Colon (tissue), 2 donors: Measurements from ENCODE around the gene DUSP18.
"Not testable (repeated sequence)": the region's sequence is repeated elsewhere in the genome, so short reads cannot be mapped to it uniquely, and the experiment has no call there.

Experiments
- FAIRE-seq: peaks from 2 replicates; lab custom pipeline; 2012; peaks lifted over from hg19 to GRCh38; lab: Jason Lieb, UNC
- donor health status: control.
- donor health status: control.

The DUSP18 gene

DNA sequence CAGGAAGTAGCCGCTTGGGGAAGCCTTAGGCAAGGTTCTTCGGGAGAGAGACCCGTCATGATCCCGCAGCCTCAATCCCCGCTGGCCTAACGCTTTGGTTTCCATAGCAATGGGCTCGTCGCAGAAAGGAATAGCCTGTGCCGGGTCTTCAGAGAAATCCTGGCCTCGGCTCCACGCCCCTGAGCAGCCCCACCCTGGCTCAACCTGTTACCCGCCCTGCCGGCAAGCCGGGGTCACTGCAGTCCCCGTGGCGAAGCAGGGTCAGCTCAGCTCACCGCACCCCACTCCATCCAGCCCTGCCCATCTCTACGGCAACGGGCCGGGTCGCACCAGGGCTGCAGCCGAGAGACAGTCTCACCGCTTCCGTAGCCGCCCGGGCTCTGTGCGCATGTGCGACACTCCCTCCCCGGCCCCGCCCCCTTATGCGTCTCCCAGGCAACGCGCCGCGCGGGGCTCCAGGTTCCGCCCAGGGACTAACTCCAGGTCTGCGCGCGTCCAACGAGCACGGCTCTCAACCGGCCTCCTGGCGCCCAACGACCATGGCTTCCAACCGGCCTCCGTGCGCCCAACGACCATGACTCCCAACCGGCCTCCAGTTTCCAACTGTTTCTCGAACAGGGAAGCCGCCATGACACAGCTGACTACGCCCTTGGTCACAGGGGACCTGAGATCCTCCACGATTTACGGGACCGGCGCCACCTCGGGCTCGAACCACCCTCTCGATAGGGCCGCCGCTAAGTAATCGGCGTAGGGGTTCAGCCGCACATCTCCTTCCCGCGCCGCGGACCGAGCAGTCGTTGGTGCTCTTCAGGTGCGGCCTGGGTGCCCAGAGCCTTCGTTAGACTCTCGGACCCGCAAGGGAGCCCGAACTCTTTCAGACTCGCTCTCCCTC lies at the start of gene DUSP18:
DUSP18 (minus strand) TSS at position 382 of the 892 bp plus-strand sequence. CDS start 3,872 bp downstream, outside the sequence.
- no peak for FAIRE-seq

DNA sequence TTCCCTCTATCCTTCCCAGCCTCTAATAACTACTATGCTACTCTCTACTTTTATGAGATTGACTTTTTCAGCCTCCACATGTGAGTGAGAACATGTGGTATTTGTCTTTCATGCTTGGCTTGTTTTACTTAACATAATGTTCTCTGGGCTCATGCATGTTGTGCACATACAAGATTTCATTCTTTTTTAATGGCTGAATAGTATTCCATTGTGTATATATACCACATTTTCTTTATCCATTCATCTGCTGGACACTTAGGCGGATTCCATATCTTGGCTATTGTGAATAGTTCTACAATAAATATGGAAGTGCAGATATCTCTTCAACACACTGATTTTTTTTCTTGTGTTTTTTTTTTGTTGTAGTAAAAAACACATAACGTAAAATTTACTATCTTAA lies 46.4 kb upstream of the DUSP18 start:
- FAIRE-seq = no peak

DNA sequence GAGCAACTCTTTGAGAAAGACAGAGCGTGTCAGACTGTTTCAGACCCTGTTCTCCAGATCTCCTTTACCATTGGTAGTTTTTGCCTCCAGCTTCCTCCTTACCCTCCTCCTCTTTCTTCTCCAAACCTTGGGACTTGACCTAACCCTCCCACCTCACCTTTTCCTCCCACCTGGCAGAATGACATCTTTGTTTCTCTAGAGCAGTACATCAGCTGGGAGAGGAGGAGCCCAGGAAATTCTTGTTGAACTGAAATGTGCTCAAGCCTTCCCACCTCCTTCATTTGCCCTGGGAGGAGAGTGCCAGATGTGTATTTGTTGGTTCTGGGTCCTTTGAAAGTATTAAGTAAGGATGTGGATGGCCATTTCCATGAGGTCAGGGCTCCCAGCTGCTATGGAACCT lies 44.4 kb upstream of the DUSP18 start:
- FAIRE-seq = no peak

DNA sequence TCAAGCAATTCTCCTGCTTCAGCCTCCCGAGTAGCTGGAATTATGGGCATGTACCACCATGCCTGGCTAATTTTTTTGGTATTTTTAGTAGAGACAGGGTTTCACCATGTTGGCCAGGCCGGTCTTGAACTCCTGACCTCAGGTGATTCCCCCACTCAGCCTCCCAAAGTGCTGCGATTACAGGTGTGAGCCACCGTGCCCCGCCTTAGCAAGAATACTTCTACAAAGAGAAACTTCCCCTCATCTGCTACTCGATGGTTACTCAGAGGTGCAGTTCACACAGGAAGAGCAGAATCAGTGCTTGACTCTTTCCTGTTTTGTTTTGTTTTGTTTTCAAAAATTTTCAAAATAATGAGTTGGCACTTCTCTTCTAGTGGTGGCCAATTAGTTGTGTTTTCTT lies 42.3 kb upstream of the DUSP18 start:
- not testable (repeated sequence) for FAIRE-seq

DNA sequence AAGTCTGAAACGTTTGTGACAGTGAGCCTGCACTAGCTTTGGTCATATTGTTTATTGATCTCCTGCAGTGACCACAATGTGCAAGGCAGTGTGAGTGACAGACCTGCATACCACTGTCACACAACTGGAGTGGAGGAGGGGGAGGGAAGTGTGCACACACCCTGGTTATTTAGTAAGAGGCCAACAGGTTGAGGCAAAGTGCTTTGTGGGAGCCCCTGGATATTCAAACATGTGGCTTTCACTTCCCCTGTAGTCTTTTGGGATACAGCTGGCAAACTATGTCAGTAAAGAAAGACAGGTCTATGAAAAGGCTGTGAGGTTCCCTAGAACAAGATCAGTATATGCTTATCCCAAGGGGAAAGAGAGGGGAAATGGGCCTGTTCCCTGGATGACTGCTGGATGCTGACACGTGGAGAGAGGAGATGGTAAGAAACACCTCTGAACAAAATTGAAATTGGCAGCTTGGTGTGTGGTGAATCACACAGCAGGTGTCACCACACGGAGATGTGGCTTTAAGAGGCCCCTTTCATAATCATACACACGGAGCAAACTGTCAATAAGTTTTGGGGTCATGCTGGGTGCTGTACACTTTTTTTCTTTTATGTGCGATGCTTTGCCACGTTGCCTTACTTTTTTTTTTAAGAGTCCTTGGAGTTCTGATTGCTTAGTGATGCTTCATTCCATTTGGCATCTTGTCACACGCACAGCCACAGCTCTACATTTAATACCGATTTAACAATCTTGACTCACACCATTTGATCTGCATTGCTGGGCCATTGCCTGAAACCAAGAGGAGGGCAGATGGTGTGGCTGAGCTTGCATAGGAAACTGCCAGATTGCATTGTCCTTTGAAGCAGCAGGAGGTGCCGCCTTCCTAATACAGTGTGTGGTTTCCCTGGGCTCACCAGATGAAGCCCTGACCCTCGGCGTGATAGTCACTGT lies 38.3 kb upstream of the DUSP18 start:
- FAIRE-seq = no peak

DNA sequence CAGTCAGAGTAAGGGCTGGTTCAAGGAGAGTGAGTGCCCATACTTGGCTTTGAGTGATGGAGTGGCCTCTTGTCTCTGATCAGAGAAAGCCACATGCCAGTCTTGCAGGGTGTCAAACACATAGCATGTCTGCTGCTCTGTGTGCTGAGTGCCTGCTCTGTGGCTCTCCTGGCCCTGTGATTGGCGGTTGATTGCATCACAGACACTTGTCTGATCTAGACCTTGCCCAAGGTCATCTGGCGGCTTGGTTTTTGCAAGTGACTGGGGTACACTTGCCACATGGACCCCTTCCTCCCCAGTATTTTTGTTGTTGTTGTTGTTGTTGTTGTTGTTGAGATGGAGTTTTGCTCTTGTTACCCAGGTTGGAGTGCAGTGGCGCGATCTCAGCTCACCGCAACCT lies 37.3 kb upstream of the DUSP18 start:
- no peak for FAIRE-seq

DNA sequence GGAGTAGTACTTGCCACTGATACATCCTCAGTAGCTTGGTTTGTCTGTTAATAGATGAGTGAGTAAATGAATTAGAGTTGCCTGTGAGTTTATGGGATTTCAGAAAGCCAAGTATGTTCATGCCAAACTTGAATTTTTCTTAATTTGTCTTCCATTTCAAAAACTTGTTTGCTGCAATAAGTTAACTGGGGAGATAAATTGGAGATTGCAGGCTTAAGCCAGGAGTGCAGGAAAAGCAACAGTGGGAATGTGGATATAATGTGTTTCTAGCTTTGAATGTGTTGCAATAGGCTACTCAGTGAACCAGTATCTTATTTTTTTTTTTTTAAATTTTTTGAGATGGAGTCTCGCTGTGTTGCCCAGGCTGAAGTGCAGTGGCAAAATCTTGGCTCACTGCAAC lies 35.2 kb upstream of the DUSP18 start:
- no peak for FAIRE-seq

DNA sequence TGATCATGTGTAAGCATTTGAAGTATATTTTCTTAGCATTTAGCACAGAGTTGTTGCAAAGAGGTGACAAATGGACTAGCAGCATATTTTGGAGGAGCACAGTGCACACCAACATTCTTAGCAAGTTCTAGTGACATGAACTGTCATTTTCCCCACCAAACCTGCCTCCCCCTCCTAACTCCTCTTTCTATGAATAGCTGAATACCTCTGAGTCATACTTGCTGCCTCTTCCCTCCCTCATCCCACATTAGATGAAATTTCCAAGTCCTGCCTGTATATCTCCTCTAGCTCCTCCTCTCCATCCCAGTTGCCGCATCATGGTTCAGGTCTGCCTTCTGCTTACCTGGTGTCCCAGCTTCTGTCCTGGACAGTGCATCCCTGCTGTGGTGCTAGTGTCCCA lies 34.2 kb upstream of the DUSP18 start:
- FAIRE-seq = no peak

DNA sequence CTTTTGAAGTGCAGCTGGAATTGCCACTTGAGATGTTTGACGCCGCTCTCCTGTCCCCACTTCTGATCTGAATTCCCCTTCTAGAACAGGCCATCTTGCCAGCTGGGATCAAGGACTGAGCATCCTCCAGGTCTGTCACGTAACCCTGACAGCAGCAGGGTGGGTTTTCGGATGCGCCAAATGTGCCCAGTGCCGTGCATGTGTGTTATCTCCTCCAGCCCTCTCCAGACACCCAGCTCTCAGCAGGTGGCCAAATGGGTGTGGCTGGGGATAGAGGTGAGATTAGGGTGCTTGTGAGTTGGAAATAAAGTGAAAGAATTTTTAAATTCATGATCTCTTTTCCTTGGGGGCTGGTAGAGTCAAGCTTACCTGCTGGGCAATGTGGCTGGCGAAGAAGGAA lies 30.3 kb upstream of the DUSP18 start:
- FAIRE-seq = no peak

DNA sequence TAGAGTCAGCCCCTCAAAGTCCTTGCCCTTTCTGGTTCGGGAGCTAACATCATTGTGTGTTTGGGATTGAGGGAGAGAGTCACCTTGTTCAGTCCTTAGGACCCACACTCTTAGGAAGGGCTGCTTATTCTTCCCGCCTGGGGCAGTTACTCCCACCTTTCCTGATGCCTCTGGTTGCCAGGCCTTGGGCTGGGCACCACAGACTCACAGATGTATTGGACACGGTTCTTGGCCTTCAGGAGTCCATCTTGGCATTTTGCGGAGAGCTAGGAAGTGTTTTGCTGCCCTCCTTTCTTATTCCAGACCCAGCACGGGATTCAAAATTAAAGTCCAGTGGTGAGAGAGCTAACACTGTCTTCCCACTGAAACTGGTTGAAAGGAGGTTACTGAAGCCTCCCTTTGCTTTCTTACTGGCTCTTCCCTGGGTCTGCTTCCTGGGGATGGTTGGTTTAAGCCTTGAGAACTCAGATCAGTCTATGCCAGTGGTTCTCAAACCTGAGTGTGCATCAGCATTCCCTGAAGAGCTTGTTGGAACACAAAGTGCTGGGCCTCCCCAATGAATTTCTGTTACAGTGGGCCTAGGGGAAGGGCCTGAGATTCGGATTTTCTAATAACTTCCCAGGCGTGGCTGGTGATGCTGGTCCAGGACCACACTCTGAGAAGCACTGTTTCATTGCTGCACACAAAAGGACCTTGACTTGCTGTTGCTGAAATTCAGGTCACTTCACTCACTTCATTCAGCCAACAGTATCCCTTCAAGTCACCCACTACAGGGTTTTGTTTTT lies 28.4 kb upstream of the DUSP18 start:
- no peak for FAIRE-seq

DNA sequence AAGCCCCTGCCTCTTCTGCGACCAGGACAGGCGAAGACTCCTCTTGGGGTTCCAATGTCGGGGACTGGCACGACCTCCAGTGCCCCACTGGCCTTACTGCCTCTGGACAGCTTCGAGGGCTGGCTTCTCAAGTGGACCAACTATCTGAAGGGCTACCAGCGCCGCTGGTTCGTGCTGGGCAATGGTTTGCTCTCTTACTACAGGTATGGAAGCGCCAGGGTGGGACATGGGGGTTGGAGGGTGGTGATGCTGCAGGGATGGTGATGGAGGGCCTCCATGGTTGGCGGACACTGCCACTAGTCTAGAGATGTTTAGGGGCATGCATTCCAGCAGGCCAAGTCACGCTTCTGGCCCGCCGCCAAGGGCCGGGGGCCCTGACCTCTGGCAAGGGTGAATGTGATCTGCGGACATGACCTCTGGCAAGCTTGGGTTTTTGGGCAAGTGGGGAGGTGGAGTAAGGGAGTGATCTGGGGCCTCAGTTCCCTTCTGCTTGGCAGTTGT lies 27.7 kb upstream of the DUSP18 start:
- no peak for FAIRE-seq

DNA sequence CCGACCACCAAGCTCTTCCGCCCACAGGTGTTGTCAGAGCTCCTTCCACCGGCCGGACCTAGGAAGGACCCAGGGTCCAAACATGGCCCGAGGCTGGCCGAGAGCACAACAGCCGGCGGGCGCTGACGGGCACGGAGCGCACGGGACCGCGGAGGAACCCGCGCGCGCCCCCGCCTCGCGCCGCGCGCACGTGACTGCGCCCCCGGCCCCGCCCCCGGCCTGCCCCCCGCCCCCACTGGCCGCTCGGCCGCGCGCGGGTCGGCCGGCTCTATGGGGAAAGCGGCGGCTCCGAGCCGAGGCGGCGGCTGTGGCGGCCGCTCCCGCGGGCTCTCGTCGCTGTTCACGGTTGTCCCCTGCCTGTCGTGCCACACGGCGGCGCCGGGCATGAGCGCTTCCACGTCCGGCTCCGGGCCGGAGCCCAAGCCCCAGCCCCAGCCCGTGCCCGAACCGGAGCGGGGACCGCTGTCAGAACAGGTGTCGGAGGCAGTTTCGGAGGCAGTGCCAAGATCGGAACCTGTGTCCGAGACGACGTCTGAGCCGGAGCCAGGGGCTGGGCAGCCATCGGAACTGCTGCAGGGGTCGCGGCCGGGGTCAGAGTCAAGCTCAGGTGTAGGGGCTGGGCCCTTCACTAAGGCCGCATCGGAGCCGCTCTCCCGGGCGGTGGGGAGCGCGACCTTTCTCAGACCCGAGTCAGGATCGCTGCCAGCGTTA lies 27.1 kb upstream of the DUSP18 start, which contains the start of gene OSBP2:
OSBP2 (plus strand) TSS at position 235 of the 711 bp plus-strand sequence; CDS start at position 271, 36 bp downstream.
- no peak for FAIRE-seq

DNA sequence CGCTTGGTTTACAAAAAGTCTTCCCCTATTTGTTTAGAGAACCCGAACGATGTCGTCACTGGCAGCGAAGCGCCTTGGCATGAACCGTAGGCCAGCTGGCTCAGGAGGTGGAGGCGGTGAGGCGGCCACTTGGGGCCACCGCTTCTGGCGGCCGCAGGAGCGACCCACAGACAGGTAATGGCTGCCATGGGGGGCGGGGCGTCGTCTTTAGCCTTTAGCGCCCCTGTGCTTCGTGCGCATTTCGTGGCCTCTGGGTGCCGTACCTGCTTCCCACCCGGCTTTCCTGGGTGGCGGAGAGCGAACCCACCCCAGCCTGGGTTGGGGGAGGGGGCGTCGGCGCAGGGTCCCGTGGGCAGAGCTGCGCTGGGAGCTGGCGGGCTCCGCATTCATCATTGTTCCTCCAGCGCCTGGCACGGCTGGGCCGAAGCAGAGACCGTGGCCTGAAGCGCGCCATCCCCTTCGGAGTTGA lies 26.5 kb upstream of the DUSP18 start:
- FAIRE-seq = no peak

DNA sequence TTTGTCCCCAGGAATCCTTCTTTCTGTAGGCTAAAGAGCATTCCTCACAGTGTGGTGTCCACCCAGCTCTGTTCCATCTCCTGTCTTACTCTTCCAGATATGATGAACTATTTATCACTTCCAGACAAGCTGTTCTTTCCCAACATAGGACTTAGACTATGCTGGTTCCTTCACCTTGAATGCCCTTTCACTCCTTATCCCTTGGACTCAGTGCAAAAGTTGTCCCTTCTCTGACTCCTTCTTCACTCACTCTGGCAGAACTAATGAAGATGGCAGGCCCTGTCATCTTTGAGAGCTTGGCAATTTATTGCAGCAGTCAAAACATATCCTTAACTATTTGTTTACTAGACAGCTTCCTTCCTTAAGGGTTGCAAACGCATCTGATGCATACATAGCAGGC lies 23.5 kb upstream of the DUSP18 start:
- no peak for FAIRE-seq

DNA sequence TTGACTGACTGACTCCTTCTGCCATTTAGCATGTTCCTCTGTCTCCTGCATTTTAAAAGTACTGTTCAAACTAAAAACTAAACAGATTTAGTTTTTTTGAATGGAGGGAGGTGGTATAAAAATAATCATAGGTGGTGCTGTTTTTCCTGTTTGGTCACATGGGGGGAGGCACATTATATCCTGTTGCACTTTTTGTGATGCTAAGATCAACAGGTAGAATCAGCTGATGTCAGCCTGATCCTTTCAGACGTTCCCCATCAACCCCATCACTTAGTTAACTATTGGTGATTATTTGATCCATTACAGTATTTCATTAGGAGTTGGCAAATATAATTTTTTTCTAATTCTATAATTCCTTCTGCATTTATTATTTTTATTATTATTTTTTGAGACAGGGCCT lies 21.9 kb upstream of the DUSP18 start:
- no peak for FAIRE-seq

DNA sequence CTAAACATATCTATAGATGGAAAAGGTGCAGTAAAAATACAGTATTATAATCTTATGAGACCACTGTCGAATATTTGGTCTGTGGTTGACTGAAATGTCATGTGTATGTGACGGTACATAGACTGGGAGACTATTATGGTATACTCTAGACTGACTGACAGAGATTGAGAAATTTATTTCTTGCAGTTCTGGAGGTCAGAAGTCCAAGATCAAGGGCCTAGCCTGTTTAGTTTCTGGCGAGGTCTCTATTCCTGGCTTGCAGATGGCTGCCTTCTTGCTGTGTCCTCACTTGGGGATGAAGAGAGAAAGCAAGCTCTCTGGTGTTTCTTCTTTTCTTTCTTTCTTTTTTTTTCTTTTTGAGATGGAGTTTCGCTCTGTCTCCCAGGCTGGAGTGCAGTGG lies 19.7 kb upstream of the DUSP18 start:
- no peak for FAIRE-seq

DNA sequence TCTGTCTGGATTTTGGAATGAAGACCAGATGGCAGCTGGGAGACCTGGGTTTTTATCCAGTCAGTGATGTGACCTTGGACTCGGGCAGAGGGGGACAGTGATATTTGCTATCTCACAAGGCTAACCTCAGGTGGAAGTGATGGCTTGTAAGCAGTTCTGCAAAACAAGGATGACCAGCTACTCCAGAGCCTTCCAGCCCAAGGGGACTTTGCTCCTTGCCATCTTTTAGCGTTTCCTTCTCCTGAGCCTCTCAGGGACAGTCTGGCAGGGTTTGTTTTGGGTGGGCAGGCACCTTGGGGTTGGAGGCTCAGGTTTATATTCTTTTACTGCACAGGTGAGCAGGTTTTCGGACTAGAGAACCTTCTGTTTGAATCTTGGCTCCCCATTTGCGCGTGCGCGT lies 17.5 kb upstream of the DUSP18 start:
- FAIRE-seq = no peak

DNA sequence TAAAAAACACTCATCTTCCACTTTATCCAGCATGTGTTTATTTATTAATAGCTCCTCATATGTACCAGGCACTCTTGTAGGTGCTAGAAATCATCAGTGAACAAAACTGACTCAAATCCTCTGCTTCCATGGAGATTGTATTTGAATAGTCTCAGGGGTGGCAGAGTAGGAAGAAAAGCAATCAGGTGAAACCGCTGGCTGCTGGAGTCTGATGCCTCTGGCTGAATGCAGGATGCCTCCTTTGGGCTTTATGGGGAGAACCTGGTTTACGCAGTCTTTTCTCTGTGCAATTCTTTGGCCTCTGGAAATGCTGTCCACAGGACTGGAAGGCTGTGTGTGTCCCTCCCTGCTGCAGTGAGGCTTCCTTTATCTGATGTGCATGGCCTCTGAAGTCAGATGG lies 14.2 kb upstream of the DUSP18 start:
- no peak for FAIRE-seq

DNA sequence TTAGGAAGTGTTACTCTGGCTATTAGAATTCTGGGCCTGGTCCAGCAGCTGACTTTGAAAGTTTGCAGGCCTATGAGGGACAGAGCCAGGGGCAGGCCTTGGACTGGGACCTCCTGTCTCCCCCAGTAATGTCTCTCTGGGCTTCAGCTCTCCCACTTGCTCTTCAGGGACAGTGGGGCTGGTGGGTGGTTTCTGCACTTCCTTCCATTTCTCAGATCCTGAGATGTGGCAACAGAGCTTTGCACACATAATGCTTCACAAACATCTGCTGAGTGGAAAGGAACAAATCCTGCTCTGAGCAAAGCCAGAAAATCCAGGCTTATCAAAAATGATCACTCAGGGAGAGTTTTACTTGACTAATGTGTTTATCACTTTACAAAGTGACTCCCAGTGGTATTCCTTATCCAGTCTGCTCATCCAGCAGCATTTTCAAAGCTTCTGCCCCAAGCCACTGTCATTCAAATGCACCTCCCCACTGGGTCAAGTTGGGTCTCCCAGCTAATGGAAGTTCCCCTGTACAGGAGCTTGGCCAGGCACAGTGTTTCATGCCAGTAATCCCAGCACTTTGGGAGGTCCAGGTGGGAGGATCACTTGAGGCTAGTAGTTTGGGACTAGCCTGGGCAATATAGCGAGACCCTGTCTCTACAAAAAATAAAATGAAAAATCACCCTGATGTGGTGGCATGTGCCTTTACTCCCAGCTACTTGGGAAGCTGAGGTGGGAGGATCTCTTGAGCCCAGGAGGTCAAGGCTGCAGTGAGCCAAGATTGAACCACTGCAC lies 13.5 kb upstream of the DUSP18 start:
- no peak for FAIRE-seq
